ENCODE results near the gene ARHGEF25. TPM values are rescaled to one million over a fixed set of nuclear protein-coding genes. Genes with fewer than 3 reads are reported as not detected.

ARHGEF25 gene
- total and polyA plus RNA-seq, 2 donors (not counting 1 experiment from before 2014, with no cell fraction given), result 0.12 TPM; not detected in 1

- Mint-ChIP-seq H3K27ac (peak overlapping the region; percentile 69), H3K27me3 (peaks cover 57% of the 10 kb centered on the region), H3K4me1 (peaks cover 63% of the 10 kb centered on the region), H3K4me3 (peak overlapping the region; percentile 72), H3K9me3 (ENCODE audit: insufficient read depth) (no peaks in the 10 kb centered on the region)
- H3K4me1 ChIP-seq (ENCODE audit: control insufficient read depth in 2 of 2, insufficient read depth in 2 of 2, low read length in 2 of 2), result peaks cover 56 to 64% of the 10 kb centered on the region in 2 donors
- H3K79me2 ChIP-seq (ENCODE audit: control insufficient read depth, insufficient read depth, low read length), result no peaks in the 10 kb centered on the region
- H3K27ac ChIP-seq (ENCODE audit: low read length in 2 of 2), result no peak overlapping the region
- ChIA-PET POLR2A (interaction anchor here (0.5 to 0.8 kb wide), 3 partner anchors 29 to 503 kb away, joined by 3 to 6 read pairs (median 4); partner anchors contain the start of gene STAT6), CTCF (interaction anchor here (0.6 to 12.6 kb wide), 8 partner anchors 15 to 156 kb away, joined by 3 to 97 read pairs (median 4); partner anchors contain the start of genes B4GALNT1 and PIP4K2C)
- peak overlapping the region; percentile 23 for H3K9ac ChIP-seq (ENCODE audit: low read length)
- H3K4me2 ChIP-seq (replicated peaks; ENCODE audit: low read depth, low read length, poor library complexity, severe bottlenecking), result peak overlapping the region; percentile 62
- intact Hi-C loops (cut with micrococcal nuclease), result loop anchor here (2.0 kb wide), 2 partner anchors 18 to 24 kb away; partner anchors contain the start of genes B4GALNT1 and PIP4K2C
- ATAC-seq (ENCODE audit: low read depth) (peak; percentile 74), DNase-seq (peak; percentile 80)
- peaks cover 4% of the 10 kb centered on the region for H4K20me1 ChIP-seq (ENCODE audit: control insufficient read depth, insufficient read depth, low read length, poor library complexity, severe bottlenecking)
- peaks cover 0 to 11% (median 0%) of the 10 kb centered on the region in 3 donors for H3K9me3 ChIP-seq (ENCODE audit: control extremely low read depth in 1 of 3, control insufficient read depth in 2 of 3, insufficient read depth in 1 of 3, low read length in 2 of 3)
- H3K27me3 ChIP-seq (replicated peaks in 1 of 4; ENCODE audit: control extremely low read depth in 1 of 4, control insufficient read depth in 3 of 4, insufficient read depth in 4 of 4, low read length in 3 of 4), result peaks cover 0 to 77% (median 36%) of the 10 kb centered on the region in 4 experiments
- 17% methylated on average over 6 of the region's 14 CpGs for WGBS (ENCODE audit: insufficient coverage)
- H3K4me3 ChIP-seq (ENCODE audit: control extremely low read depth in 1 of 5, extremely low read depth in 1 of 5, insufficient read depth in 1 of 5, low read depth in 2 of 5, low read length in 4 of 5), result peak overlapping the region in 1 of 5 experiments; percentile 41
- TF ChIP-seq, protein P1, sequence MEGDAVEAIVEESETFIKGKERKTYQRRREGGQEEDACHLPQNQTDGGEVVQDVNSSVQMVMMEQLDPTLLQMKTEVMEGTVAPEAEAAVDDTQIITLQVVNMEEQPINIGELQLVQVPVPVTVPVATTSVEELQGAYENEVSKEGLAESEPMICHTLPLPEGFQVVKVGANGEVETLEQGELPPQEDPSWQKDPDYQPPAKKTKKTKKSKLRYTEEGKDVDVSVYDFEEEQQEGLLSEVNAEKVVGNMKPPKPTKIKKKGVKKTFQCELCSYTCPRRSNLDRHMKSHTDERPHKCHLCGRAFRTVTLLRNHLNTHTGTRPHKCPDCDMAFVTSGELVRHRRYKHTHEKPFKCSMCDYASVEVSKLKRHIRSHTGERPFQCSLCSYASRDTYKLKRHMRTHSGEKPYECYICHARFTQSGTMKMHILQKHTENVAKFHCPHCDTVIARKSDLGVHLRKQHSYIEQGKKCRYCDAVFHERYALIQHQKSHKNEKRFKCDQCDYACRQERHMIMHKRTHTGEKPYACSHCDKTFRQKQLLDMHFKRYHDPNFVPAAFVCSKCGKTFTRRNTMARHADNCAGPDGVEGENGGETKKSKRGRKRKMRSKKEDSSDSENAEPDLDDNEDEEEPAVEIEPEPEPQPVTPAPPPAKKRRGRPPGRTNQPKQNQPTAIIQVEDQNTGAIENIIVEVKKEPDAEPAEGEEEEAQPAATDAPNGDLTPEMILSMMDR (IDR thresholded peaks at IDR 0.05), result no peak
- no peak for TF ChIP-seq EZH2 (IDR thresholded peaks at IDR 0.05; ENCODE audit: borderline replicate concordance, insufficient read depth, low read depth, low read length, poor library complexity, severe bottlenecking)
- no peaks in the 10 kb centered on the region for H3K36me3 ChIP-seq (replicated peaks in 1 of 2; ENCODE audit: control extremely low read depth in 1 of 2, control insufficient read depth in 1 of 2, extremely low read depth in 1 of 2, insufficient read depth in 2 of 2, low read length in 1 of 2)
- H2AFZ ChIP-seq (ENCODE audit: insufficient read depth, low read depth, low read length, poor library complexity, severe bottlenecking), result no peak overlapping the region
Measured at GRCh38 chr12:57614178-57614947, 3.1 kb downstream of the ARHGEF25 start.

All from B cell (primary cell).